Activated naive CD4-positive, alpha-beta T cell treated with anti-CD3 and anti-CD28 coated beads, Interleukin-2, amount 10 ng/mL, durations not matched to agents 7 days and 5 days (primary cell): Measurements from ENCODE around the gene GTF3C1.
"Not testable (repeated sequence)": the region's sequence is repeated elsewhere in the genome, so short reads cannot be mapped to it uniquely, and the experiment has no call there.

Experiments
- CTCF ChIA-PET: fragments of 350-600 bp; sonication (Branson Sonifier 250); formaldehyde crosslinking; loops from one replicate; lab custom pipeline; 2021; ENCODE audit warnings: antibody characterized with exemption; lab: Charles Lee
- DNase-seq: peaks from one replicate; pipeline ENCODE4 v3.0.0-alpha.2; 2020
- H3K27ac Mint-ChIP-seq: one replicate; pipeline ENCODE4 v1.8.0; 2021; ENCODE audit warnings: mild to moderate bottlenecking, moderate library complexity, mixed read lengths
- H3K27me3 Mint-ChIP-seq: one replicate; pipeline ENCODE4 v1.8.0; 2021; ENCODE audit warnings: mild to moderate bottlenecking, mixed read lengths
- H3K36me3 Mint-ChIP-seq: one replicate; pipeline ENCODE4 v1.8.0; 2021; ENCODE audit warnings: mixed read lengths
- H3K4me1 Mint-ChIP-seq: one replicate; pipeline ENCODE4 v1.8.0; 2021; ENCODE audit warnings: mixed read lengths
- H3K4me3 Mint-ChIP-seq: one replicate; pipeline ENCODE4 v1.8.0; 2021; ENCODE audit warnings: mild to moderate bottlenecking, moderate library complexity, mixed read lengths
- H3K9me3 Mint-ChIP-seq: one replicate; pipeline ENCODE4 v1.8.0; 2021; ENCODE audit warnings: mixed read lengths

GTF3C1 gene

GRCh38 chr16:27576729-27577128, 27.0 kb upstream of the GTF3C1 start:
- Mint-ChIP-seq H3K27ac (no peak overlapping the region), H3K9me3 (no peaks in the 10 kb centered on the region), H3K4me1 (peaks cover 5% of the 10 kb centered on the region), H3K36me3 (no peaks in the 10 kb centered on the region), H3K27me3 (no peaks in the 10 kb centered on the region), H3K4me3 (no peak overlapping the region)
- DNase-seq, result no peak
- CTCF ChIA-PET, result no interaction called here

- Mint-ChIP-seq H3K4me3 (no peak overlapping the region), H3K27ac (no peak overlapping the region), H3K36me3 (no peaks in the 10 kb centered on the region), H3K4me1 (no peaks in the 10 kb centered on the region), H3K9me3 (no peaks in the 10 kb centered on the region), H3K27me3 (no peaks in the 10 kb centered on the region)
- no peak for DNase-seq
- CTCF ChIA-PET, result no interaction called here
These were observed 23.0 kb upstream of the GTF3C1 start for GRCh38 chr16:27572711-27573110.

GRCh38 chr16:27571433-27572326, 22.0 kb upstream of the GTF3C1 start:
- no peak overlapping the region for H3K27ac Mint-ChIP-seq
- no peaks in the 10 kb centered on the region for H3K9me3 Mint-ChIP-seq
- no peak for DNase-seq
- no peak overlapping the region for H3K4me3 Mint-ChIP-seq
- CTCF ChIA-PET, result no interaction called here
- no peaks in the 10 kb centered on the region for H3K27me3 Mint-ChIP-seq
- H3K4me1 Mint-ChIP-seq, result no peaks in the 10 kb centered on the region
- no peaks in the 10 kb centered on the region for H3K36me3 Mint-ChIP-seq

GRCh38 chr16:27570986-27571385, 21.3 kb upstream of the GTF3C1 start:
- DNase-seq, H3K36me3 Mint-ChIP-seq, H3K4me3 Mint-ChIP-seq, H3K27ac Mint-ChIP-seq, H3K27me3 Mint-ChIP-seq, H3K4me1 Mint-ChIP-seq, CTCF ChIA-PET, H3K9me3 Mint-ChIP-seq: not testable (repeated sequence)

- H3K27ac Mint-ChIP-seq, result no peak overlapping the region
- H3K36me3 Mint-ChIP-seq, result no peaks in the 10 kb centered on the region
- CTCF ChIA-PET, result no interaction called here
These were observed 18.4 kb upstream of the GTF3C1 start for GRCh38 chr16:27568077-27568476.

GRCh38 chr16:27566417-27566816, 16.7 kb upstream of the GTF3C1 start:
- DNase-seq, result no peak
- Mint-ChIP-seq H3K4me3 (no peak overlapping the region), H3K36me3 (no peaks in the 10 kb centered on the region), H3K4me1 (no peaks in the 10 kb centered on the region), H3K9me3 (no peaks in the 10 kb centered on the region), H3K27me3 (no peaks in the 10 kb centered on the region), H3K27ac (no peak overlapping the region)
- CTCF ChIA-PET, result no interaction called here

More at GRCh38 chr16:27568077-27568476, 18.4 kb upstream of the GTF3C1 start:
- no peaks in the 10 kb centered on the region for H3K27me3 Mint-ChIP-seq
- DNase-seq, result no peak
- H3K4me3 Mint-ChIP-seq, result no peak overlapping the region
- H3K4me1 Mint-ChIP-seq, result no peaks in the 10 kb centered on the region
- no peaks in the 10 kb centered on the region for H3K9me3 Mint-ChIP-seq

GRCh38 chr16:27564224-27564623, 14.5 kb upstream of the GTF3C1 start:
- H3K27ac Mint-ChIP-seq, result no peak overlapping the region
- no peak overlapping the region for H3K4me3 Mint-ChIP-seq
- no peaks in the 10 kb centered on the region for H3K36me3 Mint-ChIP-seq
- H3K9me3 Mint-ChIP-seq, result no peaks in the 10 kb centered on the region
- DNase-seq, result no peak
- no peaks in the 10 kb centered on the region for H3K27me3 Mint-ChIP-seq
- CTCF ChIA-PET, result no interaction called here
- H3K4me1 Mint-ChIP-seq, result no peaks in the 10 kb centered on the region

- CTCF ChIA-PET, result no interaction called here
These were observed 11.5 kb upstream of the GTF3C1 start for GRCh38 chr16:27561216-27561615.

GRCh38 chr16:27558932-27559331, 9.2 kb upstream of the GTF3C1 start:
- Mint-ChIP-seq H3K36me3 (peaks cover 1% of the 10 kb centered on the region), H3K27ac (no peak overlapping the region), H3K9me3 (no peaks in the 10 kb centered on the region), H3K4me3 (no peak overlapping the region), H3K27me3 (no peaks in the 10 kb centered on the region), H3K4me1 (no peaks in the 10 kb centered on the region)
- no peak for DNase-seq
- CTCF ChIA-PET, result no interaction called here

More at GRCh38 chr16:27561216-27561615, 11.5 kb upstream of the GTF3C1 start:
- DNase-seq, result no peak
- no peaks in the 10 kb centered on the region for H3K4me1 Mint-ChIP-seq
- H3K4me3 Mint-ChIP-seq, result no peak overlapping the region
- H3K27me3 Mint-ChIP-seq, result no peaks in the 10 kb centered on the region
- no peaks in the 10 kb centered on the region for H3K9me3 Mint-ChIP-seq
- H3K27ac Mint-ChIP-seq, result no peak overlapping the region
- H3K36me3 Mint-ChIP-seq, result peaks cover 1% of the 10 kb centered on the region

- Mint-ChIP-seq H3K9me3 (no peaks in the 10 kb centered on the region), H3K27ac (no peak overlapping the region), H3K27me3 (no peaks in the 10 kb centered on the region), H3K4me1 (no peaks in the 10 kb centered on the region), H3K4me3 (no peak overlapping the region), H3K36me3 (peaks cover 1% of the 10 kb centered on the region)
- DNase-seq, result no peak
- CTCF ChIA-PET, result no interaction called here
These were observed 8.7 kb upstream of the GTF3C1 start for GRCh38 chr16:27558434-27558833.

GRCh38 chr16:27556471-27556870, 6.8 kb upstream of the GTF3C1 start:
- H3K4me3 Mint-ChIP-seq, result no peak overlapping the region
- CTCF ChIA-PET, result interaction anchor here (0.5 kb wide), 1 partner anchor 33 kb away, joined by 3 read pairs; no protein-coding TSS in a partner anchor
- no peak overlapping the region for H3K27ac Mint-ChIP-seq
- peaks cover 1% of the 10 kb centered on the region for H3K36me3 Mint-ChIP-seq
- DNase-seq, result no peak
- no peaks in the 10 kb centered on the region for H3K27me3 Mint-ChIP-seq
- no peaks in the 10 kb centered on the region for H3K4me1 Mint-ChIP-seq
- H3K9me3 Mint-ChIP-seq, result no peaks in the 10 kb centered on the region

GRCh38 chr16:27551036-27551435, 1.3 kb upstream of the GTF3C1 start:
- no peak overlapping the region for H3K27ac Mint-ChIP-seq
- CTCF ChIA-PET, result interaction anchor here (0.6 to 1.3 kb wide), 2 partner anchors 35 to 318 kb away, joined by 3 to 6 read pairs; no protein-coding TSS in a partner anchor
- peaks cover 2% of the 10 kb centered on the region for H3K36me3 Mint-ChIP-seq
- peak overlapping the region; percentile 96 for H3K4me3 Mint-ChIP-seq
- no peak for DNase-seq
- peaks cover 7% of the 10 kb centered on the region for H3K27me3 Mint-ChIP-seq
- H3K4me1 Mint-ChIP-seq, result peaks cover 41% of the 10 kb centered on the region
- no peaks in the 10 kb centered on the region for H3K9me3 Mint-ChIP-seq

GRCh38 chr16:27550582-27550920, 838 bp upstream of the GTF3C1 start:
- H3K4me3 Mint-ChIP-seq, result peak overlapping the region; percentile 96
- no peak for DNase-seq
- H3K9me3 Mint-ChIP-seq, result no peaks in the 10 kb centered on the region
- H3K27me3 Mint-ChIP-seq, result peaks cover 7% of the 10 kb centered on the region
- peaks cover 2% of the 10 kb centered on the region for H3K36me3 Mint-ChIP-seq
- H3K4me1 Mint-ChIP-seq, result peaks cover 41% of the 10 kb centered on the region
- H3K27ac Mint-ChIP-seq, result peak overlapping the region; percentile 91
- CTCF ChIA-PET, result interaction anchor here (1.3 kb wide), 2 partner anchors 35 to 520 kb away, joined by 3 to 4 read pairs; no protein-coding TSS in a partner anchor

- Mint-ChIP-seq H3K9me3 (no peaks in the 10 kb centered on the region), H3K4me3 (peak overlapping the region; percentile 96), H3K4me1 (peaks cover 41% of the 10 kb centered on the region), H3K27me3 (peaks cover 7% of the 10 kb centered on the region), H3K36me3 (peaks cover 8% of the 10 kb centered on the region), H3K27ac (peak overlapping the region; percentile 91)
- DNase-seq, result no peak
- CTCF ChIA-PET, result interaction anchor here (1.3 kb wide), 1 partner anchor 522 kb away, joined by 4 read pairs; no protein-coding TSS in a partner anchor
These were observed 308 bp downstream of the GTF3C1 start for GRCh38 chr16:27549464-27549745.

- Mint-ChIP-seq H3K9me3 (no peaks in the 10 kb centered on the region), H3K36me3 (peaks cover 17% of the 10 kb centered on the region), H3K4me3 (peak overlapping the region; percentile 33), H3K4me1 (peaks cover 41% of the 10 kb centered on the region), H3K27ac (no peak overlapping the region), H3K27me3 (peaks cover 7% of the 10 kb centered on the region)
- CTCF ChIA-PET, result no interaction called here
- DNase-seq, result no peak
These were observed 1.9 kb downstream of the GTF3C1 start for GRCh38 chr16:27547851-27548250.
